ENCODE data around the gene CADPS.

Gene CADPS

DNA sequence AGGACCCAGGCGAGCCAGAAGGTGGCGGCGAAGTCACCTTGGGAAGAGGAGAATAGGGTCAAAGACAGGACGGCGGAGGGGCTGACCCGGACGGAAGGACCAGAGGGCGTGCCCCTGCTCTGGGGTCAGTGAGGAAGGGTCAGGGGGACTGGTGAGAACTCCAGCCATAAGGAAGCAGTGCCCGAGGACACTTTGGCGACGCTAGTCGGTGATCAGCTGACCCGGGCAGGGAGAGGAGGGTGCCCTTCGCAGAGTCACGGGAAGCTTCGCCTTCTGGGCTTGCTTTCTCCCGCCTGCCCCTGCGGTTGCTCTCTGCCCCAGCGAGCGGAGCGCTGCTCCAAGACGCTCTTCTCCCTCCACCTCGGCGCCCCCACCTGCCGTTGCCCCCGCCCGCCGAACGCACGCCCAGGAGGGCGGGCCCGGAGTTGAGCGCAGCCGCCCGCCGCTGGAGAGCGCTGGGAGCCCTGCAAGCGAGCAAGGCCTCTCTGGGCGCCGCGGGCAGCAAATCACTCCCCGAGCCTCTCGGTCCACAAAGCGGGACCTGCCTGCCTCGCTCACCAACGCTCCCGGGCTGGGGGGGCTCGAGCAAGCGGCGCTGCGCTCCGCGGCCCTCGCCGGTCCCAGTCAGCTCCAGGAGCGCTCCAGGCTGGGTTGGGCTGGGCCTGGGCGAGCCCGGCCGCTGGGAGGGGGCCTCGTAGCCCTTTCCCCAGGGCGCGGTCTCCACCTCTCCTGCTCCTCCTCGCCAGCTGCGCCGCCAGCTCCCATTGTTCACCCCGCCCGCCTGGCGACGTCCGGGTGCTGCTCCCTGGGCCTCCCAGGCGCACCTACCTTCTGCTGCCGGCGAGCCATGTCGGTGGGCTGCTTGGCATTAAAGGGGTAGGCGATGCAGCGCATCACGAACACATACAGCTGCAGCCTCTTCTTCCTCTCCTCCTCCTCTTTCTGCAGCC, 1.2 kb downstream of the CADPS start:
- DNase-seq (ENCODE audit: low spot score) = peak; percentile 32

DNA sequence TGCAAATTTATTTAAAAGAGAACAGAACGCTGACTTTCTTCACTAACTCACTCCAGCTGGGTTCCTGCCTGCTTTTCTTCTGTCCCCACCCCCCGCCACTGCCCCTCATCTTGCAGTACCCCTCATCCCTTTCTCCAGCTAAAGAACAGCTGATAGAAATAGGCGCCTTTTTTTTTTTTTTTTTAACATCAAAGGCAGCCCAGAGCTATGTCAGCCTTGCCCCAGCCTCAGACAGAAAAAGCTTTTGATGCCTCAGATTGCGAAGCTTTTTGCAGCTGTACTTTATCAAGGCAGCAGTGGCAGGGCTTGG, 1.8 kb downstream of the CADPS start:
- DNase-seq (ENCODE audit: low spot score) = no peak

GRCh38 chr3:62872318-62872717, 2.9 kb downstream of the CADPS start:
- DNase-seq (ENCODE audit: low spot score) = no peak

DNA sequence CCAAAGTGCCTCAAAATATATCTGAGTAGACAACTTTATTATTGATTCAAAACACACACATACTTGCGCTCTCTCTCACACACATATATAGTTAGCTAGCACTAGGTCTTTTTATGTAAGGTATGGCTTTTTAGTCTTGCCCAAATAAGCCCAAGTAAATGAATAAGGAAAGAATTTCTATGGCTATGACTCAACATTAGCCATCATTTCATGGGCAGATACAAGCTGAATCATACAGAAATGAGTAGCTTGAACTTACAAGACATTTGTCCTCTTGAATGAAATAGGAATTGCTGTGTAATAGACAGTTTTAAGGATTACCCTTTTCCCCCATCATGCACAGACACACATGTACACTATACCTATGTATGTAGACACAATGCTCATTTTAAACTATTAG, 4.9 kb downstream of the CADPS start:
- DNase-seq (ENCODE audit: low spot score) = no peak

- no peak for DNase-seq (ENCODE audit: low spot score)
Measured at GRCh38 chr3:62863648-62864047, 11.6 kb downstream of the CADPS start.

DNA sequence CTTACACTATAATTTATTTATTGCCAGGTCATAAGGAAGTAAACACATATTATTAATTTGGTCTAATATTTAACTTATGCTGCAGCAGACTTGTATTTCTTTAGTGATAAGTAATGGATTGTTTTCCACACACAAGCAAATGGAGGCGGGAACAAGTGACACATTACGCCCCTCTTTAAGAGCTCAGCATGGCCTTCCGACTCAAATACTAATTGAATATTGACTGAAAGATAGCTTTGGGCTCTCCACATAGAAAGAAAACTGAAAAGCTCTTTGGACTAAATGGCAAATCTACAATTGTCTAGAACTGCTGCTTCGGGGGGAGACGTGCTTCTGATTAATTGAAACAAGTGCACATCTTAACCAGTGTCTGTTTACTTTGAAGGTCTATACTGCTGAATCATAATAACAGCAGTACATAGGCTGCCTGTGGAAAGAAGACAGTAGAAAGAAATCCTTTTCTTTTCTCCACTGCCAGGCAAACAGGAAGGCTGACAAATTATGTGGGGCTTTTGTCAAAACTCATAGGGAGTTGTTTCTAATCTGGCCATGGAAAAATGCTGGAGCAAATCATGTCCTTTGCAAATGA, 15.9 kb downstream of the CADPS start:
- no peak for DNase-seq (ENCODE audit: low spot score)

DNA sequence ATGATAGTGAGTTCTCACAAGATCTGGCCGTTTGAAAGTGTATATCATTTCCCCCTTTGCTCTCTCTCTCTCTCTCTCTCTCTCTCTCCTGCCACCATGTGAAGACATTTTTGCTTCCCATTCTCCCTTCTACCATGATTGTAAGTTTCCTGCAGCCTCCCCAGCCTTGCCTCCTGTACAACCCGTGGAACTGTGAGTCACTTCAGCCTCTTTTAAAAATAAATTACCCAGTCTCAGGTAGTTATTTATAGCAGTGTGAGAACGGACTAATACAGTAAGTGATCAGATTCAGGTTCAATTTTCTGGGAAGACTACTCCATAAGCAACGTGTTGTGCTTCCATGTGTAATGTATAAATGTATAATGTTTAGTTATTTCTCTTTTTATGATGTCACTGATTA, 29.2 kb downstream of the CADPS start:
- no peak for DNase-seq (ENCODE audit: low spot score)

DNA sequence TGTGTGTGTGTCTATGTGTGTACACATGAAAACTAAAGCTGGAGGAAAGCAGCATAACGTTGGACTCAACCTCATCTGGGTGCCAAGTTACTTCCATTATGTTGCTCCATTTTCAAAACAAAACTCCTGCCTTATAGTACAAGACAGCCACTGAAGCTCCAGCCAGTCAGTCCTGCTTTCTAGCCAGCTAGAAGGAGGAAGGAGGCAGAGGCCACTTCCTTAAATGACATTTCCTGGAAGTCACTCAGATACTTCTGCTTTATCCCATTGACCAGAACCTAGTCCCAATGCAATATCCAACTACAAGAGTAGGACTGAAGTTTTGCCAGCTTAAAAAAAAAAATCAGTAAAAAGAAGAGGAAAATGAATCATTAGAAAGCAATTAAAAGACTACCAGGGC, 31.7 kb downstream of the CADPS start:
- DNase-seq (ENCODE audit: low spot score) = no peak

DNA sequence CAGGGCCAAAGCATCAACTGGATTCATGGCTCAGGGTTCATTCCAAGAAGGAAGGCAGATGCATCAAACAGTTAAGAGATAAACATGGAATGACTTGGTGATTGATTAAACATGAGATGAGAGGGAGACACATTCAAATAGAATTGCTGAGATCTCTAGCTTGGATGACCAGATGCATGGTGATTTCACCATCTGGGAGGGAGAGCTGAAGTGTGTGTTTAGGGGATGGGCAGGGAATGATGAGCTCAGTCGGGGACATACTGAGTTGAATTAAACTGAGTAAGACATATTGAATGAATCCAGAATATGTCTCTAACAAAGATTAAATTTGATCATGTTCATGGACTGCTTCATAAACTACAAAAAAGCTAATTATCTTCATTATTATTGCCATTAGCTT, 35.5 kb downstream of the CADPS start:
- DNase-seq (ENCODE audit: low spot score) = no peak

GRCh38 chr3:62837145-62837787, 38.0 kb downstream of the CADPS start:
- DNase-seq (ENCODE audit: low spot score) = no peak

DNA sequence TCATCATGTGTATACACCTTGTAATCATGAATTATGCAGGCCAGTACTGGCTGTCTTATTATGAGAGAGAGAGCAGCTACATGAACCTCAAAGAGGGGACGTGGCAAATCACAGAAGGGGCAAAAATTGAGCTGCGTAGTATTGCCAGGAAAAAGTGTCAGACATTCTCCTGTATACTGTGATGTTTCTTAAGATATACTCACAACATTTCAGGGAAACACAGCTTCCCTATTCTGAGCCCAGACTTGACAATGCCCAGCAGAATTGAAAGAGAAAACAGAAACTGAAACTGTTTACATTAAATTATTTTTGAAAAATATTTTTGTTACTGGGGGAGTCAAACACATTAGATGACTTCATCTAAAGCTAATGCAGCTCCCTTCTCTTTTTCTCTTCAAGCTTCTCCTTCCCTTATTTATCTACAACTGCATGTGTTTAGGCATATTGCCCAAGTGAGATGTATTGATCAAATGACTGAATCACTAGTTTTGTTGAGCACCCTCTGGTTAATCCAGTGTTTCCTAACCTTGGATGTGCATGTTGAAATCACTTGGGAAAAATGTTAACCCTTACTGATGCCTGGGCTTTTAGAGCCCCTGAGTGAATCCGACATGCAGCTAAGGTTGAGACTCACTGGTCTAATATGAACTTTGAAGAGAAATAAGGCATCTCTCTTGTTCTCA, 39.5 kb downstream of the CADPS start:
- no peak for DNase-seq (ENCODE audit: low spot score)

DNA sequence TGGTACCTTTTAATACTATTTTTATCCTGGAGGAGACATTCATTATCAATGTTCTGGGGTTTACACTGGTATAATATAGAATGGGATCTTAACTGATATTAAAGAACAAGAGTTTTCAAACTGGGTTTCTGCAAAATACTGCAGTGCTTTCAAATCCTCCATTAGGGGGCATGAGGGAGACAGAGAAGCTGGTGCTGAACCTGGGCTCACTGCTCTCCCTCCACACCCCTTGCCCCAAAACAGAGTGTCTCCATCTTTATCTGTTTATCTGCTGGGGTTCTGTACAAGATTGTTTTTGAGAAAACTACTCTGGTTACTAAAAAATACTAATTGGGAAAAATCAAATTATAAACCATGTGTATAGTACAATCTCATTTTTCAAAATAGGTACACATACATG, 41.7 kb downstream of the CADPS start:
- DNase-seq (ENCODE audit: low spot score) = peak; percentile 8

DNA sequence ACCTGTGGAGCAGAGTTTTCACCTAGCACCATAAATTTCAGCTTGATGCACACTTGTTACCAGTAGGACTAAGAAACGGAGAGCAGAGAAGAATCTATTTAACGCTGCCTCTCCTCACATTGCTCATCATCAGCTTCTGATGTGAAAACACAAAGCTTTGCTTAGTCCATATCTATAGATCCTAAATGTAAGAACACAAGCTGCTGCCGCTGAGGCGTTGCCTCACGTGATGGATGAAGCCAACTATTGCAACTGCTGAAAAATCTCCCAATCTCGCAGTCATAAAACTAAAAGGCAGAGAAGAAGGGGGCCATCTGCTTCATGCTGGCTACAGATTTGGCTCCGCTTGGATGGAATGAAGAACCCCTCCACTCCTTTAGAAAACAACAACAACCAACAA, 42.7 kb downstream of the CADPS start:
- no peak for DNase-seq (ENCODE audit: low spot score)

GRCh38 chr3:62830727-62831322, 44.4 kb downstream of the CADPS start:
- DNase-seq (ENCODE audit: low spot score) = no peak

DNA sequence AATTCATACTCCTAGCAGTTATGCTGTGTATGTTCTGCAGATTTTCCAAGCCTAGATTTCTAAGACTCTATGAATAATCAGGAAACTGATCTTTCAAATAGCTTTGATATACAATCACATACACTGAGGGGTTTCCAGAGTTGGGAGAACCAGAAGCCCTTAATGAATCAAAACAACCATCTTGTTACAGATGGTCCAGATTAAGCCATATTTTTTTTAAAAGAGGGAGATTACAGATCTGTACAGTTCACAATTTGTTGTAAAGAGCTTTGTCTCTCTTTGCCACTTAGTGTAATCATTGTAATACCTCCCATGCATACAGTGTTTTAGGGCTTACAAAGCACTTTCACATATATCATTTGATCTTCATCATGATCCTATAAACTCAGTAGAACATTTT, 47.7 kb downstream of the CADPS start:
- no peak for DNase-seq (ENCODE audit: low spot score)

GRCh38 chr3:62824965-62825592, 50.1 kb downstream of the CADPS start:
- no peak for DNase-seq (ENCODE audit: low spot score)

DNA sequence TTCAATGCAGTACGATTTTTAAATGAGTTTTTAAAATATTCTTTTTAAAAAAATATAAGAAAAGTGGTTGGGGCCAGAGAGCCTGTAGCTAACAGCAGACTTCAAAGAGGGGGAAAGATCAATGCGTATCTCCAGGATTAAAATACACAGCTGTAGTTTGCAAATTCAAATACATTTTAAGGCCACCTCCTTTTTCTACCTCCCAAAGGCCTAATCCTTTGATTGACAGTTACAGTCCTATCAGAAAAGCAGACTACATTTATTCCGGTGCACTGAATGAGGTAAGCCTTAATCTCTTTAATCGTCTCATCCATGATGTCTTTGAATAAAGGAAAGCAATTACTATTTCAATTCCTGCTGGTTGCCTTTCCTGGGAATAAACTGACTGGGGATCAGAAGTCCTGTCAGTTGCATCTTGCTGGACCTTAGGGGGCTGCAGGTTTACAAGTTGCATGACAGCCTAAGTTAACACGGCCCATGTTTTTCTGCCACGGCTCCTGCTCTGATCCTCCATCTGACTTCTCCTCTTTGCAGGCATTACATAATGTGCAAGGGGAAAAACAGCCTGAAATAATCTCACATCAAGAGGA, 51.7 kb downstream of the CADPS start:
- DNase-seq (ENCODE audit: low spot score) = no peak

- DNase-seq (ENCODE audit: low spot score) = no peak
Measured at GRCh38 chr3:62822905-62823304, 52.3 kb downstream of the CADPS start.

- DNase-seq (ENCODE audit: low spot score) = no peak
Measured at GRCh38 chr3:62818347-62818746, 56.9 kb downstream of the CADPS start.

GRCh38 chr3:62817678-62818077, 57.5 kb downstream of the CADPS start:
- DNase-seq (ENCODE audit: low spot score) = no peak

- no peak for DNase-seq (ENCODE audit: low spot score)
Measured at GRCh38 chr3:62815981-62816380, 59.2 kb downstream of the CADPS start.

- DNase-seq (ENCODE audit: low spot score) = no peak
Measured at GRCh38 chr3:62812631-62813030, 62.6 kb downstream of the CADPS start.
